ENCODE results near the gene ERCC4. TPM values are rescaled to one million over a fixed set of nuclear protein-coding genes. Genes with fewer than 3 reads are reported as not detected.

The ERCC4 gene
- polyA plus RNA-seq, 3 donors, result 1.8 to 11.8 (median 5.9) TPM

GRCh38 chr16:13907431-13907830, 12.5 kb upstream of the ERCC4 start:
- H3K4me3 Mint-ChIP-seq, result no peak overlapping the region
- peaks cover 8 to 16% (median 14%) of the 10 kb centered on the region in 3 donors for H3K27me3 Mint-ChIP-seq (ENCODE audit: low read depth in 3 of 3)
- Histone ChIP-seq H3K36me3 (replicated peaks in 1 of 2; ENCODE audit: control insufficient read depth in 1 of 2, insufficient read depth in 2 of 2, low read length in 2 of 2) (no peaks in the 10 kb centered on the region), H3K9ac (ENCODE audit: insufficient read depth, low read length, poor library complexity, severe bottlenecking) (no peak overlapping the region), H3K27ac (ENCODE audit: low read depth in 1 of 2, low read length in 2 of 2) (no peak overlapping the region), H3K27me3 (ENCODE audit: control insufficient read depth in 2 of 2, insufficient read depth in 2 of 2, low read length in 2 of 2) (peaks cover 0 to 2% of the 10 kb centered on the region in 2 donors), H3K4me3 (replicated peaks in 1 of 3; ENCODE audit: low read depth in 2 of 3, low read length in 3 of 3) (no peak overlapping the region), H2AFZ (ENCODE audit: insufficient read depth, low read depth, low read length, poor library complexity, severe bottlenecking) (no peak overlapping the region), H3K4me2 (replicated peaks; ENCODE audit: extremely low read depth, low read length, poor library complexity, severe bottlenecking) (no peak overlapping the region), H3K9me3 (replicated peaks in 1 of 2; ENCODE audit: control insufficient read depth in 1 of 2, insufficient read depth in 1 of 2, low read length in 2 of 2) (no peaks in the 10 kb centered on the region), H4K20me1 (ENCODE audit: insufficient read depth, low read length) (no peaks in the 10 kb centered on the region), H3K4me1 (ENCODE audit: control insufficient read depth in 1 of 2, insufficient read depth in 2 of 2, low read length in 2 of 2) (peaks cover 0 to 4% of the 10 kb centered on the region in 2 donors), H3K79me2 (ENCODE audit: insufficient read depth, low read length) (no peaks in the 10 kb centered on the region)
- intact Hi-C loops (cut with micrococcal nuclease), result no loop called here
- H3K9me3 Mint-ChIP-seq, result peaks cover 0 to 13% (median 5%) of the 10 kb centered on the region in 7 donors
- no peaks in the 10 kb centered on the region for H3K36me3 Mint-ChIP-seq
- WGBS (ENCODE audit: insufficient coverage), result 45% methylated on average over 2 of the region's 3 CpGs
- no peak for TF ChIP-seq CTCF (IDR thresholded peaks at IDR 0.05)
- DNase-seq, result no peak
- H3K4me1 Mint-ChIP-seq, result peaks cover 6% of the 10 kb centered on the region
- no peak overlapping the region for H3K27ac Mint-ChIP-seq

GRCh38 chr16:13909069-13909468, 10.9 kb upstream of the ERCC4 start:
- Mint-ChIP-seq H3K9me3 (peaks cover 3 to 13% (median 4%) of the 10 kb centered on the region in 7 donors), H3K27me3 (ENCODE audit: low read depth in 3 of 3) (peaks cover 12 to 16% (median 14%) of the 10 kb centered on the region in 3 donors), H3K36me3 (no peaks in the 10 kb centered on the region), H3K4me3 (no peak overlapping the region), H3K27ac (no peak overlapping the region), H3K4me1 (peaks cover 6% of the 10 kb centered on the region)
- Histone ChIP-seq H3K27ac (ENCODE audit: low read depth in 1 of 2, low read length in 2 of 2) (no peak overlapping the region), H3K4me2 (replicated peaks; ENCODE audit: extremely low read depth, low read length, poor library complexity, severe bottlenecking) (no peak overlapping the region), H2AFZ (ENCODE audit: insufficient read depth, low read depth, low read length, poor library complexity, severe bottlenecking) (no peak overlapping the region), H3K9me3 (replicated peaks in 1 of 2; ENCODE audit: control insufficient read depth in 1 of 2, insufficient read depth in 1 of 2, low read length in 2 of 2) (no peaks in the 10 kb centered on the region), H4K20me1 (ENCODE audit: insufficient read depth, low read length) (no peaks in the 10 kb centered on the region), H3K4me1 (ENCODE audit: control insufficient read depth in 1 of 2, insufficient read depth in 2 of 2, low read length in 2 of 2) (peaks cover 0 to 4% of the 10 kb centered on the region in 2 donors), H3K36me3 (replicated peaks in 1 of 2; ENCODE audit: control insufficient read depth in 1 of 2, insufficient read depth in 2 of 2, low read length in 2 of 2) (no peaks in the 10 kb centered on the region), H3K79me2 (ENCODE audit: insufficient read depth, low read length) (no peaks in the 10 kb centered on the region), H3K9ac (ENCODE audit: insufficient read depth, low read length, poor library complexity, severe bottlenecking) (no peak overlapping the region), H3K27me3 (ENCODE audit: control insufficient read depth in 2 of 2, insufficient read depth in 2 of 2, low read length in 2 of 2) (peaks cover 0 to 2% of the 10 kb centered on the region in 2 donors), H3K4me3 (replicated peaks in 1 of 3; ENCODE audit: low read depth in 2 of 3, low read length in 3 of 3) (no peak overlapping the region)
- intact Hi-C loops (cut with micrococcal nuclease), result no loop called here
- no peak for DNase-seq
- 80% methylated on average over 1 of the region's 7 CpGs for WGBS (ENCODE audit: insufficient coverage)
- no peak for TF ChIP-seq CTCF (IDR thresholded peaks at IDR 0.05)
